Measurements from ENCODE around the gene PRKN.

PRKN gene

GRCh38 chr6:162730502-162730901 lies 2.9 kb upstream of the PRKN start:
- Histone ChIP-seq H3K36me3 (ENCODE audit: insufficient read depth, low read length) (no peaks in the 10 kb centered on the region), H3K9me3 (ENCODE audit: insufficient read depth, low read depth, low read length) (no peaks in the 10 kb centered on the region), H3K27ac (ENCODE audit: low read depth, low read length) (no peak overlapping the region), H3K4me3 (ENCODE audit: low read length) (no peak overlapping the region), H3K27me3 (ENCODE audit: insufficient read depth, low read length) (peaks cover 6% of the 10 kb centered on the region; the same call in 1 of the 2 replicates), H3K9ac (ENCODE audit: low read depth, low read length) (no peak overlapping the region), H3K4me1 (ENCODE audit: insufficient read depth, low read length) (peaks cover 7% of the 10 kb centered on the region)
- WGBS = 100% methylated on average over 1 of the region's 1 CpG

DNA sequence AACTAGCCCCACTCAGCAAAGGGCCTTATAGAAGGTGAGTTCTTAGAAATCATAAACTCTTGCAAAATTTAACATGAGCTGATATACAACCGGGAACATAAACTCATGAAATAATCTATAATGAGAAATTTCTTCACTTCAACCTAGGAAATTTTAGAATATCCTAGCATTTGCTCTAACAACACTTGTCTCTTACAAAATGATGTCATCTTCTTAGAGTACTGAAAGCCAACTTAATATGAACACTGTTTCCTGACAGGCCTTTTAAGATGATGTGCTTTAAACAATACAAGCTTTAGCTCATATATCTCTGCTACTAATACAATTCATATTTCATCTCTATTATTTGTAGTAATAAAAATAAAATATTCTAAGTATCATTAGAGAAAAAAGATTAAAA lies 1.1 kb upstream of the PRKN start:
- H3K4me3 ChIP-seq (ENCODE audit: low read length) = no peak overlapping the region
- no peaks in the 10 kb centered on the region for H3K36me3 ChIP-seq (ENCODE audit: insufficient read depth, low read length)
- H3K9ac ChIP-seq (ENCODE audit: low read depth, low read length) = no peak overlapping the region
- H3K27ac ChIP-seq (ENCODE audit: low read depth, low read length) = no peak overlapping the region
- no peaks in the 10 kb centered on the region for H3K9me3 ChIP-seq (ENCODE audit: insufficient read depth, low read depth, low read length)
- 80% methylated on average over 1 of the region's 1 CpG for WGBS
- H3K4me1 ChIP-seq (ENCODE audit: insufficient read depth, low read length) = peaks cover 5% of the 10 kb centered on the region
- H3K27me3 ChIP-seq (ENCODE audit: insufficient read depth, low read length) = peaks cover 6% of the 10 kb centered on the region; the same call in 1 of the 2 replicates

- Histone ChIP-seq H3K36me3 (ENCODE audit: insufficient read depth, low read length) (no peaks in the 10 kb centered on the region), H3K27me3 (ENCODE audit: insufficient read depth, low read length) (peaks cover 6% of the 10 kb centered on the region; the same call in 1 of the 2 replicates), H3K9ac (ENCODE audit: low read depth, low read length) (no peak overlapping the region), H3K4me1 (ENCODE audit: insufficient read depth, low read length) (peaks cover 3% of the 10 kb centered on the region), H3K27ac (ENCODE audit: low read depth, low read length) (no peak overlapping the region), H3K9me3 (ENCODE audit: insufficient read depth, low read depth, low read length) (no peaks in the 10 kb centered on the region), H3K4me3 (ENCODE audit: low read length) (peak overlapping the region; percentile 31)
- WGBS = 73% methylated on average over 7 of the region's 7 CpGs
Observed at GRCh38 chr6:162728197-162728596, 631 bp upstream of the PRKN start.

DNA sequence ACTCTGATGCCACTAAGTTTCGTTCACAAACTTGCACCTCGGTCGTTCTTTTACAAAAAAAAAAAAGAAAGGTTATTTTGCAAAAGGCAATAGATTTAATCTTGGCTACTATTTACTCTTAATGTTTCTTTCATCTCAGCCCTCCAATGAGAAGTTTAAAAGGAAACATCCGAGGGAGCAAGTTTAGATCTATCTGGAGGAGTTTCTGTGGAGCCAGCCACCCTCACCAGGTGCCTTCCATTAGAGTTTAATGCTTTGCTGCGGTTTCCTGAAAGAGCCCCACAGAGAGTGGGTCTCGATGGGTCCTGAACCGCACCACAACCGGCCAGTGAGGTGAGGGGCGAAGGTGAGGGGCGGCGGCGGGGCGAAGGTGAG lies 632 bp downstream of the PRKN start:
- no peak overlapping the region for H3K9ac ChIP-seq (ENCODE audit: low read depth, low read length)
- no peaks in the 10 kb centered on the region for H3K9me3 ChIP-seq (ENCODE audit: insufficient read depth, low read depth, low read length)
- H3K4me3 ChIP-seq (ENCODE audit: low read length) = peak overlapping the region; percentile 76
- H3K4me1 ChIP-seq (ENCODE audit: insufficient read depth, low read length) = peaks cover 3% of the 10 kb centered on the region
- no peak overlapping the region for H3K27ac ChIP-seq (ENCODE audit: low read depth, low read length)
- no peaks in the 10 kb centered on the region for H3K36me3 ChIP-seq (ENCODE audit: insufficient read depth, low read length)
- peaks cover 6% of the 10 kb centered on the region; the same call in 1 of the 2 replicates for H3K27me3 ChIP-seq (ENCODE audit: insufficient read depth, low read length)
- WGBS = 3% methylated on average over 10 of the region's 13 CpGs

GRCh38 chr6:162722633-162723032 lies 4.9 kb downstream of the PRKN start:
- H3K27me3 ChIP-seq (ENCODE audit: insufficient read depth, low read length) = peaks cover 6% of the 10 kb centered on the region; the same call in 1 of the 2 replicates
- WGBS = no CpG with 5 or more reads among the region's 1 CpG
- no peaks in the 10 kb centered on the region for H3K9me3 ChIP-seq (ENCODE audit: insufficient read depth, low read depth, low read length)

GRCh38 chr6:162722226-162722625 lies 5.3 kb downstream of the PRKN start:
- H3K27ac ChIP-seq (ENCODE audit: low read depth, low read length) = no peak overlapping the region
- H3K4me1 ChIP-seq (ENCODE audit: insufficient read depth, low read length) = no peaks in the 10 kb centered on the region
- no CpG with 5 or more reads among the region's 2 CpGs for WGBS
- H3K27me3 ChIP-seq (ENCODE audit: insufficient read depth, low read length) = peaks cover 6% of the 10 kb centered on the region; the same call in 1 of the 2 replicates
- H3K9ac ChIP-seq (ENCODE audit: low read depth, low read length) = no peak overlapping the region
- H3K4me3 ChIP-seq (ENCODE audit: low read length) = no peak overlapping the region
- no peaks in the 10 kb centered on the region for H3K36me3 ChIP-seq (ENCODE audit: insufficient read depth, low read length)
- H3K9me3 ChIP-seq (ENCODE audit: insufficient read depth, low read depth, low read length) = no peaks in the 10 kb centered on the region

More at GRCh38 chr6:162722633-162723032, 4.9 kb downstream of the PRKN start:
- no peaks in the 10 kb centered on the region for H3K36me3 ChIP-seq (ENCODE audit: insufficient read depth, low read length)
- H3K27ac ChIP-seq (ENCODE audit: low read depth, low read length) = no peak overlapping the region
- no peak overlapping the region for H3K4me3 ChIP-seq (ENCODE audit: low read length)
- no peaks in the 10 kb centered on the region for H3K4me1 ChIP-seq (ENCODE audit: insufficient read depth, low read length)
- H3K9ac ChIP-seq (ENCODE audit: low read depth, low read length) = no peak overlapping the region

DNA sequence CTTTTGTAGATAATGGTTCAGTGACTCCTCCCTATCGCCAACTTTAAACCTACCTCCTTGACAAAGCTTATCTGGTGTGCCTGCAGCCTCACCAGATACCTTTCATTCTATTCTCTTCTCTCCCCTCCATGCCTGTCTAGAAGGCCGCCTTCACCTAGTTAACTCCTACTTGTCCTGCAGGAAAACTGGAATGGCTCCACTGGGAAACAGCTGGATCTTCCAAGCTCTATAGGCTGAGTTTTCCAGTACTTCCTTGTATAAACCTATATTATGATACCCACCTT lies 6.2 kb downstream of the PRKN start:
- no peaks in the 10 kb centered on the region for H3K9me3 ChIP-seq (ENCODE audit: insufficient read depth, low read depth, low read length)
- no peak overlapping the region for H3K27ac ChIP-seq (ENCODE audit: low read depth, low read length)
- no peaks in the 10 kb centered on the region for H3K36me3 ChIP-seq (ENCODE audit: insufficient read depth, low read length)
- no peak overlapping the region for H3K4me3 ChIP-seq (ENCODE audit: low read length)
- H3K9ac ChIP-seq (ENCODE audit: low read depth, low read length) = no peak overlapping the region
- whole genome bisulfite sequencing = 91% methylated on average over 2 of the region's 2 CpGs
- no peaks in the 10 kb centered on the region for H3K4me1 ChIP-seq (ENCODE audit: insufficient read depth, low read length)
- H3K27me3 ChIP-seq (ENCODE audit: insufficient read depth, low read length) = peaks cover 3% of the 10 kb centered on the region; the same call in 1 of the 2 replicates

GRCh38 chr6:162719528-162719927 lies 8.0 kb downstream of the PRKN start:
- H3K27ac ChIP-seq (ENCODE audit: low read depth, low read length) = no peak overlapping the region
- no peaks in the 10 kb centered on the region for H3K9me3 ChIP-seq (ENCODE audit: insufficient read depth, low read depth, low read length)
- no peaks in the 10 kb centered on the region for H3K36me3 ChIP-seq (ENCODE audit: insufficient read depth, low read length)
- H3K9ac ChIP-seq (ENCODE audit: low read depth, low read length) = no peak overlapping the region
- no peak overlapping the region for H3K4me3 ChIP-seq (ENCODE audit: low read length)
- 100% methylated on average over 1 of the region's 1 CpG for WGBS
- H3K4me1 ChIP-seq (ENCODE audit: insufficient read depth, low read length) = peaks cover 2% of the 10 kb centered on the region; the same call in 1 of the 2 replicates
- no peaks in the 10 kb centered on the region for H3K27me3 ChIP-seq (ENCODE audit: insufficient read depth, low read length)

DNA sequence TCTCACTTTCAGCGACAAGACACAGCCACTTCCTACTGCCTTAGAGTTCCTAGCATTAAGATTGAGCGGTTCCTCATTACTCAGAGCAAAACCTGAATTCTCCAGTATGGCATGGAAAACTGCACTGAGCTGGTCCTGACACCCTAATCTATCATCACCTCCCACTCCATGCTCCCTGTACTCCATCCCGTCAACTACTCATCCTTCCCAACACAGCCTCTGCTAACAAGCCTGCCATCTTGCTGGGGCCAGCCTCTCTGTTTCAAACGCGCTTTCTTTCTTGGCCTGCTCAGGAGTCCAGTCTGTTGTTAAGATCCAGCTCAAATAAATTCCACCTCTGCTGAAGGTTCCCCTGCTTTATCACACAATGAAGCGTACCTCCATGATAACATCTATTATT lies 12.0 kb downstream of the PRKN start:
- no peak overlapping the region for H3K4me3 ChIP-seq (ENCODE audit: low read length)
- H3K9ac ChIP-seq (ENCODE audit: low read depth, low read length) = no peak overlapping the region
- H3K4me1 ChIP-seq (ENCODE audit: insufficient read depth, low read length) = peaks cover 11% of the 10 kb centered on the region
- H3K36me3 ChIP-seq (ENCODE audit: insufficient read depth, low read length) = no peaks in the 10 kb centered on the region
- H3K27ac ChIP-seq (ENCODE audit: low read depth, low read length) = no peak overlapping the region
- H3K9me3 ChIP-seq (ENCODE audit: insufficient read depth, low read depth, low read length) = no peaks in the 10 kb centered on the region
- WGBS = 93% methylated on average over 6 of the region's 6 CpGs
- no peaks in the 10 kb centered on the region for H3K27me3 ChIP-seq (ENCODE audit: insufficient read depth, low read length)

GRCh38 chr6:162713974-162714780 lies 13.4 kb downstream of the PRKN start:
- Histone ChIP-seq H3K9me3 (ENCODE audit: insufficient read depth, low read depth, low read length) (no peaks in the 10 kb centered on the region), H3K27ac (ENCODE audit: low read depth, low read length) (0 out of 2 replicates have a peak overlapping the region, but pooled peaks have one; percentile 30), H3K9ac (ENCODE audit: low read depth, low read length) (no peak overlapping the region), H3K4me1 (ENCODE audit: insufficient read depth, low read length) (peaks cover 11% of the 10 kb centered on the region), H3K36me3 (ENCODE audit: insufficient read depth, low read length) (no peaks in the 10 kb centered on the region), H3K27me3 (ENCODE audit: insufficient read depth, low read length) (no peaks in the 10 kb centered on the region), H3K4me3 (ENCODE audit: low read length) (no peak overlapping the region)
- 71% methylated on average over 11 of the region's 13 CpGs for WGBS

DNA sequence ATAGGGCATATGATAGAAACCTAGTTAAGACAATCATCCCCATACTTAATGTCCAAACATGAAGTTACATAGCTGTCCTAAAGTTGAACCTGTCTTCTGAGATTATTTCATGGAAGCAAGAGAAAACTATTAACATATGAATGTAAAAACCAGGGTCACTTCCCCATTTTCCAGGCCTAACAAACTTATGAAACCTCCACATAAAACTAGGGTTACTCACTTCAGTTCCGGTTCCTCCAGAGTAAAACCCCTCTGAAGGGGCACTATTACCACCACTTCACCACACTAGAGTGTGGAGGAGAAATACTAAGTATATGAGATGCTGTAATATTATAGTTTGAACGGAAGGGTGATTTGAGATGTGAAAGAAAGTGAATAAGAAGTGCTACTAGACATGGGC lies 14.9 kb downstream of the PRKN start:
- Histone ChIP-seq H3K4me1 (ENCODE audit: insufficient read depth, low read length) (peaks cover 11% of the 10 kb centered on the region), H3K27ac (ENCODE audit: low read depth, low read length) (no peak overlapping the region), H3K4me3 (ENCODE audit: low read length) (no peak overlapping the region), H3K27me3 (ENCODE audit: insufficient read depth, low read length) (no peaks in the 10 kb centered on the region), H3K36me3 (ENCODE audit: insufficient read depth, low read length) (no peaks in the 10 kb centered on the region), H3K9ac (ENCODE audit: low read depth, low read length) (no peak overlapping the region), H3K9me3 (ENCODE audit: insufficient read depth, low read depth, low read length) (no peaks in the 10 kb centered on the region; the same call in 1 of the 2 replicates)
- WGBS = 100% methylated on average over 1 of the region's 2 CpGs
